Stimulated activated CD8-positive, alpha-beta memory T cell treated with anti-CD3 and anti-CD28 coated beads, Interleukin-2, amount 100 ng/mL, for 48 hours (primary cell): ENCODE data around the gene CILP2.

Experiments
- DNase-seq, 2 donors: peaks; one replicate each; pipeline ENCODE4 v3.0.0-alpha.2; 2020; ENCODE audit warnings: low read depth in 2 of 2

Gene CILP2

DNA sequence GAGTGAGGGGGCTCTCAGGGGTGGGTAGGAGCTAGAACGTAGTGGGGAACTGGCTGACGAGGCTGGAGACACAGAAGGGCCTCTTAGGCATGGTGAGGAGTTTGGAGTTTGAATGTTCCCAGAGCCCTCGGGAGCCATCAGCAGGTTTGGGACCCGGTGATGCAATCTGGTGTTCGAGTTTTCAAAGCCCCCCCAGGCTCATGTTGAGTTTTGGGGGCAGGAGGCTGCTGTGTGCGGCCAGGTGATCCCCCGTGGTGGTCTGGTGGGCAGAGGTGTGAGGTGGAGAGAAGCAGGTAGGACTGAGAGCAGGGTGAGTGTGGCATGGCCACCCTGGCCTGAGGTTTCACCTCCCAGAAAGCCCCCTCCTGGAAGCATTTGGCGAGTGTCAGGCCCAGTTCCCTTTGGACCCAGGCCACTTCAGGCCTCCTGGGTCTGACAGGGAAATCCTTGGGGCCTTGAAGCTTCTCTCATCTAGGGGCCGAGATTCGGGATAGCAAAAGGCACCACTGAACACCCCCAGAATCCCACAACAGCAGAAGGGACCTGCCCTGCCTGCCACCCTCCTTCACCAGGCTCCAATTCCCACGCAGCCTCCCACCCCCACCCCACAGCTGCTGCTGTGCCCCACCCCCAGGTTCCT, 8.2 kb upstream of the CILP2 start:
- no peak for DNase-seq

DNA sequence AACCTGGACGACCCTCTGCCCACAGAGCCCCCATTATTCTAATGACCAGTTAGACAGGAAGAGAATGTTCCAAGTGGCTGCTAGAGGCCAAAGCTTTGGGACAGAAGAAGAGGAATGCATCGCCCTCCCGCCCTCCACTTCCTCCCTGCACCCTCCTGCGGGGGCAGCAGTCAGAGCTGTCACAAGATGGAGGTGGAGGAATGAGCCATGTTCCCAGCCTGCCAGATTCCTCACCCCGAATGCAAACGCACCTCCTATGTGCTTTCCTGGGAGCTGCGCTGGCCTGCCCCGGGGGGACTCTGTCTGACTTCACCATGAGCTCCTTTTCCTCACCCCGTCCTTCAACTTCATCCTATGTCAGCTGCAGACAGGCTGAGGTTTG, 7.7 kb upstream of the CILP2 start:
- DNase-seq, result no peak

DNA sequence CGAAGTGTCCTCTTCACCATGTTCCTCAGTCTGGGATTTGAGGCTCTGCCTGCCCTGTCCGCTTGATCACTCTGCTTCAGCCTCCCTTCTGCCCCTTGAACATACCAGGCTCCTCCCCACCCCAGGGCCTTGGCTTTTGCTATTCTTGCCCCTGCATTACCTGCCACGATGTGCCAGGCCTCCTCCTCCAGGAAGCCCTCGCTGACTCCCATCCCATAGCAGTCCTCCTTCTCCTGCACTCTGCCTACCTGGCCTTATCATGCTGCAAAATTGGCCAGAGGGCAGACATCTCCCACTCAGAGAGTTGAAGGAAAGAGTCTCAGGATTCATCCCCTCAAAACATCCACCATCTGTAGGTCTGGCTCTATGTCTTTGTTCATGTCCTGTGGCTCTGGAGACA, 7.2 kb upstream of the CILP2 start:
- DNase-seq, result no peak

DNA sequence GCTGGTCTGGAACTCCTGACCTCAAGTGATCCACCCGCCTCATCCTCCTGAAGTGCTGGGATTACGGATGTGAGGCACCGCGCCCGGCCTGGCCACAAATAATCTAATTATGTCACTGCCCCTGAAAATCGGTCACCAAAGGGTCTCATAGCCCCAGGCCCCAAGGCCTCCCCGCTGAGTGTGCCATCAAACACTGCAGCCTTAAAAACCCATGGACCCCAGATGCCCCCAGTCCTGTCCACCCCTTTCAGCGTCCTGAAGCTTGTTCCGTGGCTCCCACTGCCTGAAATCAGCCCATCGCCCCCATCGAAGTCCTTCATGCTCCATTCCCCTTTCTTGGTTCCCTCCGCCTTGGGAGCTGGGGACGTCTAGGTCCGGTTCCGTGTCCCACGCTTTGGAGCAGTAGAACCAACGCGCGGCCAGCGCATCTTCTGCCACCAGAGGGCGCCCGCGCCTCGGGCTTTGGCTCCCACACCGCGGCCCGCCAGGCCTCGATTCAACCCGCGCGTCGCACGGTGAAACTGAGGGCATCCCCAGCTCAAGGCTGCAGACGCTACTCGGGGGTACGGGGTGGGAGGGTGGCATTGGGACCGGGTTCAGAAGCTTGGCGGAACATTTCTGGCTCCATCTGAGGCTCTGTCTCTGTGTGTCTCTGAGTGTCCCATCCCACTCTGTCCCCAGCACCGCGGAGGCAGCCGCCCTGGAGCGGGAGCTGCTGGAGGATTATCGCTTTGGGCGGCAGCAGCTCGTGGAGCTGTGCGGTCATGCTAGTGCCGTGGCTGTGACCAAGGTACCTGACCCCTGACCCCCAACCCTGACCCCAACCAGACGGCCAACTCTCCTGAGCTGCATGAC, 5.9 kb upstream of the CILP2 start:
- peak; percentile 81 to 82 for DNase-seq

DNA sequence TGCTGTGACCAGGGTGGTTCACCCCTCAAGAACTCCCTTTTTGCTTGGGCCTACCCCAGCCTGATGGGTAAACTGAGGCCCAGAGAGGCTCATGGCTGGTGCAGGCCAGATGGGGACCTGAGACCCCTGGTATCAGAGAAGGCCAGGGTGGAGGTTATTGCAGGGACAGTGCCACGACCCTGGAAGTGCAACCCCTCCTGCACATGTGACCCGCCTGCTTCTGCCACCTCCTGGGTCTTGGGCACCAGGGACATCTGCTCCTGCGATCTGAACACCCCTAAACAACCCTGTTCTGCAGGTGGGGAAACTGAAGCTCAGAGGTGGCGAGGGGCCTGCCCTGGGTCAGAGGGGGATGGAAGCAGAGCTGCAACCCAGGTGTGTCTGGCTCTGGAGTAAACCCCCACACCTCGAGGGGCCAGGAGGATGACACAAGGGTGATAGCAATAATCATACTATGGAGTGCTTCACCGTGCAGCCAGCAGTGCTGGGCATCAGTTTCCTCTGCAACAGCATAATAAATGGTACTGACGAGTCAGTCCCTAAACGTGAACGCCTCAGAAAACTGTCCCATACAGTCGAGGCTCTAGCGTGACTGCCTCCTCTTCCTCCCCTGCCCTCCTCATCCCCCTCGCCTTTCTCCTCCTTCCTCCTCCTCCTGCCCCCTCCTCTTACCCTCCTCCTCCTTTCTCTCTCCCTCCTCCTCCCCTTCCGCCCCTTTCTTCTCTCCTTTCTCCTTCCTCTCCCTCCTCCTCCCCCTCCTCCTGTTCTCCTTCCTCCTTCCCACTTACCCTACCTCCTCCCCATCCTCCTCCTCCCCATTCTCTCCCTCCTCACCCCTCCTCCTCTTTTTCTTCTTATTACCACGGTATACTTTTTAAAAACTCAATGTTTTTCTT, 5.0 kb upstream of the CILP2 start:
- no peak for DNase-seq

DNA sequence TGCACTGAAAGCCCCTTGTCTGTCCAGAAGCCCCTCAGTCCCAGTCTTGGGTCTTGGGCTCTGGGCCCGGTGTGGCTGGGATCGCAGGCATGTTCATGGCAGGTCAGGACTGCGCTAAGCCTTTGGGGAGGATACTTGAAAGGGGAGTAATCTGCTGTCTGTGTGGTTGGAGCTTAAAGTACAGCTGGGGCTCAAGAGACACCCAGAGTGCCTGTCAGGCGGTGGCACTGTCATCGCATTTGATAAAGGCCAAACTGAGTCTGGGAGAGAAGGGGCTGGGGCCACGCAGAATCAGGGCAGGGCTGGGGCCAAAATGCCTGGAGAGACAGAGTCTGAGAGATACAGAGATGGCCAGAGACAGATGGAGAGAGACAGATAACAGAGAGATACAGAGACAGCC, 4.2 kb upstream of the CILP2 start:
- no peak for DNase-seq

DNA sequence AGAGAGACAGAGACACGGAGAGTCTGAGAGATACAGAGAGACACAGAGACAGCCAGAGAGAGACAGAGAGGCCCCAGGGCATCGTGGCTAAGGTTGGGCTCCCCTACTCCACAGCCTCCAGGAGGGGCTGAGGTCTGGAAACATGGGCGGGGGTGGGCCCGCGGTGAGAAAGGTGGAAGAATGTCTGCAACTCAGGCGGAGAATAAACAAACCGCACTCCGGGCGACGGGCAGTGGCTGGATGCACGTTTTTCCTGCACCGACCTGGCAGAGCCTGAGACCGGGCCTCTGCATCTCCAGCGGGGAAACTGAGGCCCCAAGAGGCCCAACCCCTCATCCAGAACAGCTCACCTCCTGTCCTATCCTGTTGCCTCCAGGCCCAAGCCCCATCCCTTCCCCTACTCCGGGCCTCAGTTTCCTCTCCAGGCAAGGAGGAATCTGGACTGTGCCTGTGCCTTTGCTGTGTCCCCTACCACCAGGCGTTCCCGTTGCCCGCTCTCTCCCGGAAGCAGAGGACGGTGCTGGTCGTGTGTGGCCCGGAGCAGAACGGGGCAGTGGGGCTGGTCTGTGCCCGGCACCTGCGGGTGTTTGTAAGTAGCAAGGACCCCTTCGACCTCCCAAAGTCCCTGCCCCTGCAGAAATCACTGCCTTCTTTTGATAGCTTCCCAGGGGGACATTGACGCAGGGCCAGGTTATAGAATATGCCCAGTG, 3.4 kb upstream of the CILP2 start:
- no peak for DNase-seq

DNA sequence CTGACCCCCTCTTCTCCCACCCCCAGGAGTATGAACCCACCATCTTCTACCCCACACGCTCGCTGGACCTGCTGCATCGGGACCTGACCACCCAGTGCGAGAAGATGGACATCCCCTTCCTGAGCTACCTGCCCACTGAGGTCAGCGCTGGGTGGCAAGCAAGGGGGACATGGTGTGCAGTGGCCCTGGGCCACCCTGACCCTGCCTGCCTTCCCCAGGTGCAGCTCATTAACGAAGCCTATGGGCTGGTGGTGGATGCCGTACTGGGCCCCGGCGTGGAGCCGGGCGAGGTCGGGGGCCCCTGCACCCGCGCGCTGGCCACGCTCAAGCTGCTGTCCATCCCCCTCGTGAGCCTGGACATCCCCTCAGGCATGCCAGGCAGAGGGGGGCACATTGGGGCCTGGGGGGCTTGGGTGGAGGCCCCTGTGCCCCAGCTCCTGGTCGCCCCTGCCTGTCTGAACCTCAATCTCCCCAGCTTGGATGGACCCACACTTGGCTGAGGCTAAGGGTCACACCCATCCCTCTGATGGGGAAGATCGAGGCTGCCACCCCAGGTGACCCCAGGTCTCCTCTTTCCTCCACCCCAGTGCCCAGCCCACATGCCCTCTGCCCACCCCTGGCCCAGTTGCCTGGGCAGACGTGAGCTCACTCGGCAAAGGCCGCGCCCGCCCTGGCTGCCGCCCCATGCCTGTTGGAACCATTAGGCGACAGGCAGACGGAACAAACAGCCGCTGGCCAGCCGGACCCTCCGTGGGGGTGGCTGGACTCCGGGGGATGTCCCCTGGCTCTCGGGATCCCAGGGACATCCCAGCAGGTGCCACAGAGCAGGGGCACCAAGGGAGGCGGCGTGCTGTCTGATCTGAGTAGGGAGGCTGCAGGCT, 2.5 kb upstream of the CILP2 start:
- DNase-seq, result no peak

DNA sequence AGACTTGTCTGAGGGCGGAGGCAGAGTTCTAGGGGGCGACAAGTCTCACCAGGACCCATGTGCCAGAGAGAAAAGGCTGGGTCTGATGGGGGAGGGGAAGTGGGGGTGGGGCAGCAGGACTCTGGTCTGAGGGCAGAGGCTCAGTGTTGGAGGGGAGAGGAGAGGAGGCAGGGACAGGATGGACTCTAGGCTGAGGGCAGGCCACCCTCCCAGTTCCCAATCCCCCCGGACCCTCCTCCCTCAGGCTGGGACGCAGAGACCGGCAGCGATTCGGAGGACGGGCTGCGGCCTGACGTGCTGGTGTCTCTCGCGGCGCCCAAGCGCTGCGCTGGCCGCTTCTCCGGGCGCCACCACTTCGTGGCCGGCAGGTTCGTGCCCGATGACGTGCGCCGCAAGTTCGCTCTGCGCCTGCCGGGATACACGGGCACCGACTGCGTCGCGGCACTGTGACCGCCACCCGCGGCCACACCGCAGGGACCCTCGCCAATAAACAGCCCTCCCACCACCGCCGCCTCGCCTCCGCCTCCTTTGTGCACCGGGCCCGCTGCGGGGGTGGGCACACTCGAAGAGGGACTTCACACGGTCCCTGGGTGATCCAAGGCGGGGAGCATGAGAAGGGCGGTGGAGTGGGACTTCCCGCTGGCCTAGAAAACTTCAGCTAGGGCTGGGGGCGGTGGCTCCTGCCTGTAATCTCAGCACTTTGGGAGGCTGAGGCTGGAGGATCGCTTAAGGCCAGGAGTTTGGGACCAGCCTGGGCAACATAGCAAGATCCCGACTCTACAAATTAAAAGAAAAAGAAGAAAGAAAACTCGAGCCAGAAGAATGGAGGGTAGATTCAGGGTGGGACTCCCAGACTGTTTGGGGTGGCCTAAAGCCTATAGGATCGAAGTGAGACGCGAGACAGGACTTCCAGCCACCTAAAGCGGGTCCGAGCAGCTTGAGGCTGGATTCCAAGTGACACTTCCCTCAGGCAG, 703 bp upstream of the CILP2 start:
- DNase-seq, result no peak

DNA sequence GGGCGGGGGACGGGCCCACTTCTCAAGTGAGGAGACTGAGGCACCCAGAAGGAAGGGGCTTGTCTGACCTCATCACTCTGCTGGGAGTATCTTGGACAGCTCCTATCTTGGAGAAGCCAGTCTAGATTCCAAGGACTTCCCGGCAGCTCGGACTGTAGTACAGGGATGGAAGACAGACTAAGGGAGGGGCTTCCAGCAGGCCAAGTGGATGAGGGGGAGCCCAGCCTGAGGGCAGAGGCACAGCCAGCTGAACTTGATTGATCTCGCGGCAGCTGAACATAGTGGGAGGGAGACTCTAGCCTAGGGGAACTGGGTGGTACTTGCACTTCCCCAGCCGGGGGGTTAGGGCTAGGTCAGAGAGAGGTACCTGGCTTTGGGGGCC, 711 bp downstream of the CILP2 start:
- DNase-seq, result no peak

DNA sequence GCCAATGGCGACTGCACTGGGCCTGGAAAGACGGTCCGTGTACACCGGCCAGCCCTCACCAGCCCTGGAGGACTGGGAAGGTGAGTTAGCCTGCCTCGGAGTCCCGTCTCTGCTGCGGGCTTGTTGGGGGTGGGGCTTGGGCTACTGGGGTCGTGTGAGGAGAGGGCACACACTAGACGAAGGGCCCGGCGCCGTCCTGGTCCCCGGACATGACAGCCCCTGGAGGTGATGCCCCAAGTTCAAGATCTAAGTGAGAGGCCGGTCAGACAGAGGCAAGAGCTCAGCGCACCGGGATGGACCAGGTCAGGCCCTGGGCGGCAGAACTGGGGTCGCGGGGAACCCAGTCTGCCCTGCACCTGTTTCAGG, 1.6 kb downstream of the CILP2 start:
- DNase-seq, result no peak

DNA sequence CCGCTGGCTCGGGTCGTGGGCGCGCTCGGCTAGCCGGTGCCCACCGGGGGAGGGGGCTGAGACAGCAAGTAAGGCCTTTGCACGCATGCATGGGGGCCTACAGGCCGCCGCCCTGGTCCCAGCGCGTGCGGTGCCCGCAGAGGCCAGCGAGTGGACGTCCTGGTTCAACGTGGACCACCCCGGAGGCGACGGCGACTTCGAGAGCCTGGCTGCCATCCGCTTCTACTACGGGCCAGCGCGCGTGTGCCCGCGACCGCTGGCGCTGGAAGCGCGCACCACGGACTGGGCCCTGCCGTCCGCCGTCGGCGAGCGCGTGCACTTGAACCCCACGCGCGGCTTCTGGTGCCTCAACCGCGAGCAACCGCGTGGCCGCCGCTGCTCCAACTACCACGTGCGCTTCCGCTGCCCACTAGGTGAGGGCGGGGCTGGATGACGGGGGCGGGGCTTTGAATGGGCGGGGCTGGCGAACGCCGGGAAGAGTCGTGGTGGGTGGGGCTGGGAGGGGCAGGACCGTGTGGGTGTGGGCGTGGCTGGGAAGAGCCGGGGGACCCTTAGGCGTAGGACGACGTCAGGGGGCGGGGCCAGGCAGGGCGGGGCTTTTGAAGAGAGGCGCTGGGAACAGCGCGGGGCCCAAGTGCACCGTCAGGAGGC, 2.1 kb downstream of the CILP2 start:
- peak; percentile 67 to 83 for DNase-seq

DNA sequence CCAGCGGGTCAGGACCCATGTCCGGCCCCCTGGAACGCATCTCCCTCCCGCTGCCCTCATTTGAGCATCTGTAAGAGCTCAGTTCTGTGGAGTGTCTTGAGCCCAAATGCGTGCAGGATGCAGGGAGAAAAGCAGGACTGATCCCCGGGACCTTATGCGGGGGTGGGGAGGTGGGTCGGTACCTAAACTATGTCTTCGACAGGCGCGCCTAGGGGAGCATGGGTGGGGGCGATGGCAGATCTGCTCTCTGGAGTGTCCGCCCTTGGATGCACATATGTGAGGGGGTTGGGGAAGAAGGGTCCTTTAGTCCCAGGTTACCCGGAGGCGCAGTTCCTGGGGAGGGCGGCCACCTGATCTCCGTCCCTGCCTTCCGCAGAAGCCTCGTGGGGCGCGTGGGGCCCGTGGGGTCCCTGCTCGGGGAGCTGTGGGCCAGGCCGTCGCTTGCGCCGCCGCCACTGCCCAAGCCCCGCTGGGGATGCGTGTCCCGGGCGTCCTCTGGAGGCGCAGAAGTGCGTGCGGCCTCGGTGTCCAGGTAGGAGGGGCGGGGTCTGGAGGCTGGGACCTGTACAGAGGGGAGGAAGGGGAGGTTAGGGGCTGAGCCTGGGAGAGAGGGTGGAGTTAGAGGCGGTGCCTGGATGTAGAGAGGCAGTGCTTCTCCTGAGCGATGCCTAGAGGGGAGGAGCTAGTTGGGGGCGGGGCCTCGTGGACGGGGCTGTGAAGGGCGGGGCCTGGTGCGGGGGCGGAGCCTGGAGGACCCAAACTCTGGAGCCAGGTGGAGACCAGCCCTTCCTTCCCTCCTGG, 2.9 kb downstream of the CILP2 start:
- DNase-seq, result peak; percentile 66 to 83

DNA sequence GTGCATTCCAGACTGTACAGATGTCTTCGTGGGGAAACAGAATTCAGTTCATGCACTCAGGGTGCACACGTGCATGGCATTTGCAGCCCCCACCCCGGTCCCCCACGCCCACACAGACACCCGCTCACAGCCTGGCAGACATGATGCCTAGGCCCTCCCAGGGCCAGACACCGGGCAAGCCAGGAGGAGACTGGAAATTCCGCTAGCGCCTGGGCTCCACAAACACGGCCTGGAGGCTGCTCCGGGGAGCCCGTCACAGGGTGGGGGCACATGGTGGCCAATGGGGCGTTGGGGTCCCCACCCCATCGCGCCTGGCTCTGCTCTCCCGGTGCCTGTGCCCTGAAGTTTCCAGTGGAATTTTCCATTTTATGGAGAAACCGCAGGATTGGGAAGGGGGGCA, 3.6 kb downstream of the CILP2 start:
- no peak for DNase-seq

DNA sequence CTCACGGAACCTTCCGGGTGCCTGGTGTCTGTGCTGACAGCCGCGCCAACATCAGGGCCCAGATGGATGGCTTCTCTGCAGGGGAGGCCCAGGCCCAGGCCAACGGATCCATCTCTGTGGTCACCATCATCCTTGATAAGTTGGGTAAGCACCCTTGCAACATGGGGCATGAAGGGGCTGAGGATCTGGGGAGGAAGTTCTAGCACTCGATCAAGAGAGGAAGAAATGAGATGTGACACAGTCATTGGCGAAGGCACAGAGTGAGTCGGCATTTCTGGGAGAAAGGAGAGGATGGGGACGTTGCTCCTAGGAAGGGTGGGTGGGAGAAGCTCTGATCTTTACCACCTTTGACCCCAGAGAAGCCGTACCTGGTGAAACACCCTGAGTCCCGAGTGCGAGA, 4.4 kb downstream of the CILP2 start:
- DNase-seq, result no peak

DNA sequence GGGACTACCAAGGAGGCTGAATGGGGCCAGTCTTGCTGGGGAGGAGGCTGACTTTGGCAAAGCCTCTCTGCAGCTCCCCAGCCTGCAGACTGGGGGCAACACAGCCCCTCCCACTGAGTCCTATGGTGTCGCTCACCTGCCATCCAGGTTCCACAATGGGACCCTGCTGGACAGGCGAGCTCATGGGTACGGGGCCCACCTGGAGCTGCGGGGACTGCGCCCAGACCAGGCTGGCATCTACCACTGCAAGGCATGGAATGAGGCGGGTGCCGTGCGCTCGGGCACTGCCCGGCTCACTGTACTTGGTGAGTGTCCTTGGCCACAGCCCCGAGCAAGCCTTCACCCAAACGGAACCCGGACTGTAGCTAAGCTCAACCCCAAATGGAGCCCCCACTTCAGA, 5.0 kb downstream of the CILP2 start:
- no peak for DNase-seq

DNA sequence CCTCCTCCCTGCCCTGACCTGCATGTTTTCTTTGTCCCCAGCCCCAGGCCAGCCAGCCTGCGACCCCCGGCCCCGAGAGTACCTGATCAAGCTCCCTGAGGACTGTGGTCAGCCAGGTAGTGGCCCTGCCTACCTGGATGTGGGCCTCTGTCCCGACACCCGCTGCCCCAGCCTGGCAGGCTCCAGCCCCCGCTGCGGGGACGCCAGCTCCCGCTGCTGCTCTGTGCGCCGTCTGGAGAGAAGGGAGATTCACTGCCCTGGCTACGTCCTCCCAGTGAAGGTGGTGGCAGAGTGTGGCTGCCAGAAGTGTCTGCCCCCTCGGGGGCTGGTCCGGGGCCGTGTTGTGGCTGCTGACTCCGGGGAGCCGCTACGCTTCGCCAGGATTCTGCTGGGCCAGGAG, 5.6 kb downstream of the CILP2 start:
- no peak for DNase-seq

DNA sequence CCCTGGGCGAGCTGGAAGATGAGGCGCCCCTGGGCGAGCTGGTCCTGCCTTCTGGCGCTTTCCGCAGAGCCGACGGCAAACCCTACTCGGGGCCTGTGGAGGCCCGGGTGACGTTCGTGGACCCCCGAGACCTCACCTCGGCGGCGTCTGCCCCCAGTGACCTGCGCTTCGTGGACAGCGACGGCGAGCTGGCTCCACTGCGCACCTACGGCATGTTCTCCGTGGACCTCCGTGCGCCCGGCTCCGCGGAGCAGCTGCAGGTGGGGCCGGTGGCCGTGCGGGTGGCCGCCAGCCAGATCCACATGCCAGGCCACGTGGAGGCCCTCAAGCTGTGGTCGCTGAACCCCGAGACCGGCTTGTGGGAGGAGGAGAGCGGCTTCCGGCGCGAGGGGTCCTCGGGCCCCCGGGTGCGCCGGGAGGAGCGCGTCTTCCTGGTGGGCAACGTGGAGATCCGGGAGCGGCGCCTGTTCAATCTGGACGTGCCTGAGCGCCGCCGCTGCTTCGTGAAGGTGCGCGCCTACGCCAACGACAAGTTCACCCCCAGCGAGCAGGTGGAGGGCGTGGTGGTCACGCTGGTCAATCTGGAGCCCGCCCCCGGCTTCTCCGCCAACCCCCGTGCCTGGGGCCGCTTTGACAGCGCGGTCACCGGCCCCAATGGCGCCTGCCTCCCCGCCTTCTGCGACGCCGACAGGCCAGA, 6.3 kb downstream of the CILP2 start:
- no peak for DNase-seq
